Activated CD4-positive, alpha-beta T cell treated with anti-CD3 and anti-CD28 coated beads for 48 hours (primary cell): ENCODE measurements around the gene ADGRL3.
"Not testable (repeated sequence)": the region's sequence is repeated elsewhere in the genome, so short reads cannot be mapped to it uniquely, and the experiment has no call there.

ENCODE experiments used
- DNase-seq: peaks from one replicate; pipeline ENCODE4 v3.0.0-alpha.2; 2020

The ADGRL3 gene

GRCh38 chr4:61933527-61933926 lies 733.4 kb downstream of the ADGRL3 start:
- no peak for DNase-seq

DNA sequence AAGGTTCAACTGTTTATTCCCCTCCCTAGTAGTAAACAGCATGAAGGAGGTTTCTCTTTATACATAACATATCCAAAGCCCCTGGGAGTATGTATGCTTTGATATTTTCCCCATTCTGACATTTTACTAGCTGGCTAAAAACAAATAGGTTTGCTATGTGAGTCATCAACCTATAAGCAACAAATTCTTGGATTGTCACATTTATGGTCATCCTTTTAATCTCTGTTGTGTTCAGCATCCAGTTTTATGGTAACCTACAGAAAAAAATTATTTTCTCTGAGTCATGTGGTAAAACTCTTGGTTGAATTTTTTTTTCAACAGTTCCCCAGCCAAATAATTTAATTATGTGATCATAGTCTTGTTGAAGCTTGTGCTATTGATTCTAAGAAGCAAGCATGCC lies 734.1 kb downstream of the ADGRL3 start:
- DNase-seq = no peak

- peak; percentile 13 for DNase-seq
Observed at GRCh38 chr4:61938250-61938846, 738.2 kb downstream of the ADGRL3 start.

DNA sequence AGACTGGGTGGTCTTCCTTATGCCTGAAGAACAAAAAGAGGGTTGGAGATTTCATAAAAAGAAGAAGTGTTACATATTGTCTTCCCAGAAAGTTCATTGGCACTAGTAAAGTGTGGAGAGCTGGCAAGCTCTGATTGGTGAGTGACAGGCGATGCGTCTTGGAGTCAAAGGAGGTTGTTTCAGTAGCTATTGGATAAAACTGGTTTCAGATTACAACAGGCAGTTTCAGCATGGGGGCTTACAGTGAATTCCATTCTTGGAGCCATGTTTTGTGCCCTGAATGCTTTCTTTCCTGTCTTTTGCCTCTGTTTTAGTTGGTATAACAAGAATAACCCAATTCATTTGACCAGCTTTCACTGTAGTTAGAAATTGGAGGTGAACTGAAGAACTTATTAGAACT lies 750.5 kb downstream of the ADGRL3 start:
- DNase-seq = no peak

GRCh38 chr4:61953386-61953785 lies 753.3 kb downstream of the ADGRL3 start:
- DNase-seq = no peak

GRCh38 chr4:61958591-61958990 lies 758.5 kb downstream of the ADGRL3 start:
- DNase-seq = no peak

DNA sequence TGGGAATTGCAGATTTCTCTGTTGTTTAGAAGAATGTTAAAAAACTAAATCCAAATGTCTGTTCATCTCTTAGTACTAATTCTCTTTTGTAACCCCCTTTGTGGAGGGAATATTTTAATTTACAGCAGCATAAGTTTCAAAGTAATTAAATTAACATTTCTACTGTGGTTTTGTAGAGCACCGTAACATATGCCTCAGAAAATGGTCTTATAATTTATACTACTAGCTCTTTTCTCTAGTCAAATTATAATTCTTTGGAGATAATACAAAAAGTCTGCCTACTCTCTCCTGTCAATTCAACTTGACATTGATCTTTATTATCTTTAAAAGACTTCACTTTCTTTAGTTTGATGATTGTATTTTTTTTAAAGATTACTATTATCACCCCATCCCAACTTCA lies 759.0 kb downstream of the ADGRL3 start:
- DNase-seq = no peak

GRCh38 chr4:61984260-61984909 lies 784.3 kb downstream of the ADGRL3 start:
- DNase-seq = no peak

GRCh38 chr4:61985426-61985825 lies 785.3 kb downstream of the ADGRL3 start:
- DNase-seq = no peak

GRCh38 chr4:61986929-61987328 lies 786.8 kb downstream of the ADGRL3 start:
- not testable (repeated sequence) for DNase-seq

DNA sequence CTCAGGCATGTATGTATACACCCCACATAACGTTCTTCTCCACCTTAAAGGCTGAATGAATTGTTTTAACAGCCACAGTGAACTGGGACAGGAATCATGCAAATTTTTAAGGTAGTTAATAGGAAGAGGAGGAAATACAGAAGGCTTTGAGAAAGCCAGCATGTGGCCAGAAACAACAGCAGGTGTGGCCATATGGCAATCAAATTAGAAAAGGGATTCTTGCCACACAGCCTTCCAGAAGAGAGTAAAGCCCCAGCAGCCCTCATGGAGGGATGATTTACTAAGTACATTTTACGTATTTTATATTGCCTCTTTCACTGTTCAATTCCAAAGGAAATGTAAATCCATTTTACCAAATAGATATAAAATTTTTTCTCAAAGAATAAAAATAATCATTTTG lies 792.2 kb downstream of the ADGRL3 start:
- DNase-seq = no peak

DNA sequence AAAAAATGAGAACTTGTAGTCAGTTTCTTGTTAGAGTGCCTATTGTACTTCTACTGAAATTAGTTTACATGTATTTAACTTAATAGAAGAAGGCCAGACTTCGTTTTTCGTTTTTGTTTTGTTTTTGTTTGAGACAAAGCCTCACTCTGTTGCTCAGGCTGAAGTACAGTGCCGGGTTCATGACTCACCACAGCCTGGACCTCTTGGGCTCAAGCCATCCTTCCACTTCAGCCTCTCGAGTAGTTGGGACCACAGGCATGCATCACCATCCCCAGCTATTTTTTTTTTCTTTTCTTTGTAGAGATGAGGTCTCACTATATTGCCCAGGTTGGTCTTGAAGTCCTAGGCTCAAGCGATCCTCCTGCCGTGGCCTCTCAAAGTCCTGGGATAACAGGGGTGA lies 793.9 kb downstream of the ADGRL3 start:
- DNase-seq = no peak

GRCh38 chr4:61995717-61996340 lies 795.7 kb downstream of the ADGRL3 start:
- DNase-seq = no peak

DNA sequence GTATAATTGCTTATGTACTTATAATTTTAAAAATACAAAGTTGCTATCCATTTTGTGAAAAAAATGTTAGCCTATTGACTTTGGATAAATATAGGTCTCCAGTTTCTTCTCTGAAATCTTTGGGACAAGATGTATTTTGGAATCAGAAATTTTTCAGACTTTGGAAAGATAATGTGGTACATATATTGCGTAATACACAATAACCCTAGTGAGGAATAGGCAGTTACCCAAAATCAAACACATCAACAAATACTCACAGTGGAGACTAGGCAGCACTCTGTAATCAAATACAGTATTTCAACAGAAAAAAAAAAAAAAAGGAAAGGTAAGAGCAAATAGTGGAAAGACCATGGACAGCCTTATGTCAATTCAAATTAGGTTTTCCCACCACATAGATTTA lies 796.8 kb downstream of the ADGRL3 start:
- no peak for DNase-seq

- DNase-seq = no peak
Observed at GRCh38 chr4:61997831-61998230, 797.7 kb downstream of the ADGRL3 start.

DNA sequence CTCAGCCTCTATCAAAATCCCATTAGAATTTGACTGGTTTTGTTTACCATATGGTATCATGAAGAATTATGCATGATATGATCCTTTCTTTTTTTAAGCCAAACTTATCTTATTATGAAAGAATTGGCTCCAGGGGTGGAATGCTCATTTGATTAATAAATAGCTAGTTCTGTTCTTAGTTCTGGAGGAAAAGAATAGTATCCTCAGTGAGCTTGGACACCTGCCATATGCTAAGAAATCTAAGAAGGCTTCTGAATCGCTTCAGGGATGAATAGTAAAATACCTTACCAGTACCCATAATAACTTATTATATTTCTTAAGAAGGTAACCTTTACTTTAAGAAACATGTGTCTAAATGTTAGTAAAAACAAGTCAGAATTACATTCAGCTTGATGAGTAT lies 803.6 kb downstream of the ADGRL3 start:
- no peak for DNase-seq

DNA sequence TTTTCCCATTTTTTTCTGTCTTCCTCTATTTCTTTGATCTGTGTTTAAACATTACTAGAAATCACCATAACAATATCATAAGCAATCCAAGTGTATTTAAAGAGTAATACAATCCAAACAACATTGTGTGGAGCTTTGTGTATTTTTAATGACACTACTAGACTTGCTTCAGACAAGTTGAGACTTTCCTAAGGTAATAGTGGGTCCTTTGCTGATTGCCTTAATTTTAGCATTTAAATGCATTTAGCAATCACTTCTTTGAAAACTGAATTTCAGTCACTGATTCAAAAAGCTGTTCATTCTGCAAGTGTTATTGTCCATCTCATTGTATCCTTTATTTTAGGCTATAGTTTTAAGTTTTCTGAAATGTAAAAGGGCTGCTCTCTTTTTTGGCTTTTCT lies 804.8 kb downstream of the ADGRL3 start:
- no peak for DNase-seq

- no peak for DNase-seq
Observed at GRCh38 chr4:62006108-62006507, 806.0 kb downstream of the ADGRL3 start.

DNA sequence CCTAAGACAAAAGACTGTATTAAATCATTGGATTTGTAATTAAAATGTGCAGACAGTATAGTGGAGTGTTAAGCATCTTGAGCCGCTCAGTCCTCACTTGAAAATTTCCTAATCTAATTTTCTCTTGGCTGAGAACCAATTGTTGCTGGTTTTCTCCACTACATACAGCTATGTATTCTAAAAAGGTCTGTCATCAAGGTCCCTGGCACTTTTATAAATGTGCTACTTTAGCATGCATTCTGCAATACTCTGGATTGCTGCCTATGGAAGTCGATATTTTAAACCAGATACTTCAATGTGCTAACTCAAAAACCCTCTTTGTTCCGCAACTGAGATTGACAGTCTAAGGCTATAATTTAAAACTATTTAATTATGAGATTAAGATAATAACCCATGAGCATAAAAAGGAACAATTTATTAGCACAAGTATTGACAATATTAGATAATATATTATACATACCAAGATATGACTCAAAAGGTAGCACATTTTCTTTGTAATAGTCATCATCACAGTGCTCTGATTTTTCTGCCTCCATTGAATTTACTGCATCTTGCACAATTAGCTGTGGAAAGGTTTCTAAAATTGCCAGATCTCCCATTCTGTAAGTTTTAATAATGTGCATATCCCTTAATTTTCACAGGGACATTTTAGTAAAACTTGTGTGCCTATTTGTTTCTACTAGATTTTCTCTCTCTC lies 815.1 kb downstream of the ADGRL3 start:
- DNase-seq = no peak

- DNase-seq = no peak
Observed at GRCh38 chr4:62018537-62018936, 818.4 kb downstream of the ADGRL3 start.

GRCh38 chr4:62023633-62024032 lies 823.5 kb downstream of the ADGRL3 start:
- no peak for DNase-seq

GRCh38 chr4:62028745-62029144 lies 828.6 kb downstream of the ADGRL3 start:
- no peak for DNase-seq

DNA sequence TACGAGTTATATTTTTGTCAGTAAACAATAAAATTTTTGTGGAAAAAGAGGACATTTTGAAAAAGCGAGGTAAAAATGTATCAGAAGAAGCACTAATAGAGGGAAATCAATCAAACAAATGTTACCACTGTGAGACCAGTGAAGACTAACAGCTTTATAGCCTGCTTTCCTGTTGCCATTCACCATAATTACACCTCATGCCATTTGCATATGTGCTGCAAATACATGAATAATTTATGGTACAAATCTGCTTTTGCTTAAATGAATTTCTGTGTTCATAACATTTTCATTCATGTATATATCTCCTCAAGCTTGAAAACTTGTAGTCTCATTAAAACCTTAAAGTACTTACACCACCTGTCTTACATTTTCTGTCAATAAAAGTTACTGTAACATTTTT lies 830.8 kb downstream of the ADGRL3 start:
- no peak for DNase-seq

- no peak for DNase-seq
Observed at GRCh38 chr4:62037571-62037970, 837.4 kb downstream of the ADGRL3 start.
